IPS-18c (cell line): ENCODE measurements around the gene MSMP.

Experiments
- H3K4me3 ChIP-seq: 2 replicates; pipeline ENCODE4 v1.7.0; 2013; ENCODE audit warnings: low read depth, mild to moderate bottlenecking, low read length, moderate library complexity; ENCODE audit not compliant: insufficient read depth
- H3K9me3 ChIP-seq: one replicate; pipeline ENCODE4 v1.6.1; 2013; ENCODE audit warnings: mild to moderate bottlenecking, low read length, moderate library complexity; ENCODE audit not compliant: control insufficient read depth, insufficient read depth

The MSMP gene

DNA sequence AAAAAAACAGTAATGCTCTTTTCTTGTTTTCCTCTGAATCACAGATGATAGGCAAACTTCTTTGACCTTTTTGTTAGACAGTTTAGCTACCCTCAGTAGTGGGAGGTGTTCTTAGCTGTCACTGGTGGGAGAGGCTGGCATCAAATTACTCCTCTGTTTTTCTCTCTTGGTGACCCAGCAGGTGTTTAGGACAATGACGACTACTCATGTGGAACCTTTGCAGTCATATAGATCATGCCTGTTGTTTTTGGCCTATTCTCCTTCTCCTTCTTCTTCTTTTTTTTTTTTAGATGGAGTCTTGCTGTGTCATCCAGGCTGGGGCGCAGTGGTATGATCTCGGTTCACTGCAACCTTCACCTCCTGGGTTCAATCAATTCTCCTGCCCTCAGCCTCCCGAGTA lies 21.9 kb upstream of the MSMP start:
- H3K9me3 ChIP-seq, result peaks cover 2% of the 10 kb centered on the region
- H3K4me3 ChIP-seq, result no peak overlapping the region

DNA sequence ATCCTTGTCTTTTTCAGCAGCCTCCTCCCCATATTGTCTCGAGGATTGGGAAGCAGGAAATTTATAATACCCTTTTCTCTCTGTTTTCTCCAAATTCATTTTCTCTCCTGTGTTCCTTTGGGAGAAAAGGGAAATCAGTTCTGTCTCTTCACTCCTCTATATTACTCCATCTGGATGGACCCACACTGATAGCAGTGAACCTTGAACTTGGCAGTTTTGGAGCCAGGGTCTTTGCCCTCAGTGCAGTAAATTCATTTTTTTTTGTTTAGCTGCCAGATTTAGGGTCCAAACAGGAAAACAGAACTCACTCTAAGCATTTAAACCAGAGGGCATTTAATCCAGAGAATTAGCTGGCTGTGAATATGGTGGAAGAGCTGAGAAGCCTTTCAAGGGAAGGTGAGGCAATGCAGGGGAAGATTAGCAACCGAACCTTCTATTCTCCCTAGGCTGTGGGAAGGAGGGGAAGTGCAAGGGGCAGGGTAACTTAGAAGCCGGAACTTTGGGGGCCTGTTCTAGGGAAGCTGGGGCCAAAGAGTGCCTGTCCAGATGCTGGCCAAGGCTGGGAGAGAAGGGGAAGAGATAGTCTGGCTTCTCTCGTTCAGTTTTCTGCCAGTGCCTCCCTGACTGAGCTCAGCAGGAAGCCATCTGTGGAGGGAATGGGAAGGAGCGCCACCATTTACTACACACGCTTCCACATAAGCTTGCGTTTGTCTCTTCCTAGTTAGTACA lies 21.0 kb upstream of the MSMP start:
- Histone ChIP-seq H3K4me3 (no peak overlapping the region), H3K9me3 (peaks cover under 1% of the 10 kb centered on the region)

DNA sequence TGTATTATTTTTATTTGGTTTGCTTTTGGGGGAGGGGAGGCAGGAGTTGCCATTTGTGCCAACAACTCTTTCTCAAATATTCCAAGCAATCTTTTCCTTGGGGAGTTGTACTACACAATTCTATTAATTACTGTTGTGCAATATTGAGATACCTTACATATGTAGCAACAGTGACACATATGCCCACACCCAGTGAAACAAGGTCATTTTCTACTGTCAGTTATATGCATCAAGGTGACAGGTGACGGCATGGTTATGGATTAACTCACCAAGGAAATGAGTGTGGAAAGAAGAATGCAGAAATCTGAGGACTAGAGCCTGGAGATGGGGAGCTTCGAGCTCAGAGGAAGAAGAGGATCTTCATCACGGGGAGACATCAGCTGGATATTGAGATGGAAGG lies 17.9 kb upstream of the MSMP start:
- no peak overlapping the region for H3K4me3 ChIP-seq

DNA sequence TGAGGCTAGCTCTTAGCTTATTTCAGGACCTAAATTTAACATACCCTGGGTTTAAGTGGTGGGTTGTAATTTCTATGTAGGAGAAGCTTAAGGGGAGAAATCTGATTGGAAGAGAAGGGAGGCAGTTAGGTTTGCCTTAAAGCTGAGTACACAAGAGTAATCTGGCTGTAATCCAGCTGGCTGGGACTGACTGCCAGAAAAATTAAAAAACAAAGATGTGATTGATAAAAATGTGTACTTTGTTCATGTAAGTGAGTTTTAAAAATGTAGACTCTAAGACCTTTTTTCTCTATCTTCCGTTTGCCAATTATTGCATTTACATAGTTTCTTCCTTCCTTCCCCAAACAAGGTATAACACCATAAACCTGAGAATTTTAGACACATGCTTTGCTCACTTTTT lies 17.5 kb upstream of the MSMP start:
- H3K4me3 ChIP-seq, result no peak overlapping the region

More for the DNA sequence above, 17.9 kb upstream of the MSMP start:
- H3K9me3 ChIP-seq, result no peaks in the 10 kb centered on the region

DNA sequence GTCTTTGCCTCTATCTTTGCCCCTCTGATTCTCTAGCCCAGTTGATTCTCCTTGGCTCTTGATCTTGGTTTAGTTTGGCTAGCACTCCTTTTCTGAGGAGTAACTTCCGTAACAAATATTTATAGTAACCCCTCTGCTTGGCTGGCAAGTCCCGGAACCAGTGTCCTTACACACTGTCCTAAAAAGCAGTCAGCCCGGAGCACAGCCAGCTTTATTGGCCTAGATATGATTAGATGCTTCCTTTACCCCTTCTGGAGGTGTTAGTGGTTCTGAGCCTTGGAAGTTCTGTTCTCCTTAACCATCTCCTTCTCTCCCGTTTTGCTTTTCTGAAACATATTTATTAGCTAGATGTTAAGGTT lies 17.0 kb upstream of the MSMP start:
- Histone ChIP-seq H3K4me3 (no peak overlapping the region), H3K9me3 (no peaks in the 10 kb centered on the region)

More for the DNA sequence above, 17.5 kb upstream of the MSMP start:
- H3K9me3 ChIP-seq, result no peaks in the 10 kb centered on the region

DNA sequence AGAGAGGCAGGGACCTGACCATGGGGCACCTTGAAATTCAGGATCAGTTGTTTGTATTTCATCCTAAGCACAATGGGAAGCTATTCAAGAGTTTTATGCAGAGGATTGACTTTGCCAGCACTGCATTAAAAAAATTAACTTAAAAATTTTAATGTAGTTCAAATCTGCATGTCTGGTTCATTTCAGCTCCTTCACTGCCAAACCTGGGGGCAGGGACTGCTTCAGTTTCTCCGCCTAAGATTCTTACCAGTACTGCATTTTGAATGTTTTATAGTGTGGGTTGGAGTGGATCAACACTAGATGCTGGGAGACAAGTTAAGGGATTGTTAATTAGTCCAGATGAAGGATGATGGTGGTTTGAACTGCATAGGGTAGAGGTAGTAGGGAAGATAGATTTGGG lies 15.7 kb upstream of the MSMP start:
- no peak overlapping the region for H3K4me3 ChIP-seq
- no peaks in the 10 kb centered on the region for H3K9me3 ChIP-seq

DNA sequence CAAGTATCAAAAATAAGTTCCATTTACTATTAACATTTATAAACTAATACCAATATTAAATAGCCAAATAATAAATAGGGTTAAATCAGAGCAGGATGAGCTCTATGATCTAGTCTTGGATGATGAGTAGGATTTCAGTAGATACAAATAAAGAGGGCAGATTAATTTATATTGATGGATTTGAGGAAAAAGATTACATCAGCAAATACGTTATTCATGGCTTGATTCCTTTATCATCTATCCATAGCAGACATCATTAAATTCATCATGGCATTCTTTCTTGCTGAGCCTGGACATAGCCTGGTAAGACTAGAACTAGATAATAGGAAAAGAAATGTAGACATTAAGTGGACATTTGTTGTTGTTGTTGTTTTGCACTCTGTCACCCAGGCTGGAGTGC lies 13.4 kb upstream of the MSMP start:
- no peak overlapping the region for H3K4me3 ChIP-seq
- no peaks in the 10 kb centered on the region for H3K9me3 ChIP-seq

DNA sequence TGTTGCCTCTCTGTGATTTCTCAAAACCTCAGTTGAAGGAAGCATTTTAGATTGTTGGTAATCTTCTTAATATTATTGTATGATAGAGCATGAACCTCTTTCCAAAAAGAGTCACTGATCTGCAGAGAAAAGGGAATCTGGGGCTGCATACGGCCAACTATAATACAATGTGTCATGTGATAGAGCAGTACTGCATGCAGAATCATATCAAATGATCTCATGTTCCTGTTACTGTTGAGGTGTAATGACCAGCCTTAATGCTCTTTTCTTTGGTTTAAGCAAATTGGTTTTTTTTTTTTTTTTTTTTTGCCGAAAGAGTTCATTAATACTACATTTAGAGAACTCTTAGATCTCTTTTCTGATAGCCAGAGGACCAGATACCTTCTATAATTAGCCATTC lies 12.9 kb upstream of the MSMP start:
- no peak overlapping the region for H3K4me3 ChIP-seq
- no peaks in the 10 kb centered on the region for H3K9me3 ChIP-seq

DNA sequence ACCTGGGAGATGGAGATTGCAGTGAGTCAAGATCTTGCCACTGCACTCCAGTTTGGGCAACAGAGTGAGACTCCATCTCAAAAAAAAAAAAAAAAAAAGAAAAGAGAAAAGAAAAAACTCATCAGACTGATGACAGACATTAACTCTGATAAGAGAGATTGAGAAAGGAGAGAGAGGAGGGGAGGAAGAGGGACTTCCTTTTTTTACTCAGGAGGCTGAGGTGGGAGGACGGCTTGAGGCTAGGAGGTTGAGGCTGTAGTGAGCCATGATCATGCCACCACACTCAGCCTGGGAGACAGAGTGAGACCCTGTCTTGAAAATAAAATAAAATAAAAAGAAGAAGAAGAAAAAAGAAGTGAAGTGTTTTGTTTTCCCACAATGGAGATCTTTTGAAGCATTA lies 9.7 kb upstream of the MSMP start:
- Histone ChIP-seq H3K4me3 (no peak overlapping the region), H3K9me3 (peaks cover 2% of the 10 kb centered on the region)

DNA sequence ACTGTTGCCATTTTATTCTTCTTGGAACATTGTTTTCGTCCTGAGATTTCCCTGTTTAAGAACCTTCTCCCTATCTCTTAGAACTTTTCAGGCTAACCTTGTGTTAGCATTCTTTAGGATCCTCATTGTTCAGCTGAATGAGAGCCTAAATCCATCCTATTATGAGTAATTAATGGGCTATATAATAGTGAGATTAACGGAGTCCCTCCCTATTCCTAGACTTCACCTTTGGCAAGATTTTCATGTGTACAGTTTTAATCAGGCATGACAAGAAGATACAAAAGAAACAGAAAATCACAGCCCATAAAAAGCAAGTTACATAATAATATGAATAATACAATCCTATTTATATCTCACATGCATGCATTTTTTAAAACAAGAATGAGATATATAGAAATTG lies 9.1 kb upstream of the MSMP start:
- H3K4me3 ChIP-seq, result no peak overlapping the region

DNA sequence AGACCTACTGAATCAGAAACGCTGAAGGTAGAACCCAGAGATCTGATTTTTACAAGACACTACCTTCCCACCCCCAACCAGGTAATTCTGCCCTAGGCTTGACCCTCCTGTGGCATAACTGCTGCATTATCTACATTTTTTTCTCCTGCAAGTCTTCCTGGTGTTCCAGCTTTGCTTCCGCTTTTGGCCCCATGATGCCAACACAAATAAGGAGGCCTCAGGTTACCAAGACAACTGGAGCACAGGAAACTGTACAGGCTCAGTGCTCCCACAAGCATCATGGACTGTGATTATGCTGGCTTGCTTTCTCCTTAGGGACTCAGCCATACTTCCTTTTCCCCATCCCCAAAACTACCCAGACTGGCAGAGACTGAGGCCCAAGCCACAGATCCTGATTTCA lies 6.6 kb upstream of the MSMP start:
- peaks cover 2% of the 10 kb centered on the region for H3K9me3 ChIP-seq
- no peak overlapping the region for H3K4me3 ChIP-seq

More for the DNA sequence above, 9.1 kb upstream of the MSMP start:
- peaks cover 2% of the 10 kb centered on the region for H3K9me3 ChIP-seq

DNA sequence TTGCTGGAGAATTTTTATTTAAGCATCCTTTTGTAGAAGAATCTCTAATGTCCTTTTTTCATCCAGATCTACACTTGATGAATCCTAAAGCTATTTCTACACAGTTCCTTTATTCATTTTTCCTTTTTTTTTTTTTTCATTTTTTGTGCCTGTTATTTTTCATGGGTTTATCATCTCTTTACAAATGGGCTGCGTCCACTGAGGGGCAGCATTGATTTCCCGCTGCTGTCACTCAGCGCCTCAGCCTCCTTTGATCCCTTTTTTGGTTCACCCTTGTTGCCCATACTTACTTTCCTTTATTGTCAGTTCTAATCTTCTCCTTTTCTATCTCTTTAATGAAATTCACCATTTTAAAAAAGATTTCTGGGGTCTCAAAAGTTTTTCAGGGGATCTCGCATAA lies 5.7 kb upstream of the MSMP start:
- peaks cover 2% of the 10 kb centered on the region for H3K9me3 ChIP-seq
- no peak overlapping the region for H3K4me3 ChIP-seq

DNA sequence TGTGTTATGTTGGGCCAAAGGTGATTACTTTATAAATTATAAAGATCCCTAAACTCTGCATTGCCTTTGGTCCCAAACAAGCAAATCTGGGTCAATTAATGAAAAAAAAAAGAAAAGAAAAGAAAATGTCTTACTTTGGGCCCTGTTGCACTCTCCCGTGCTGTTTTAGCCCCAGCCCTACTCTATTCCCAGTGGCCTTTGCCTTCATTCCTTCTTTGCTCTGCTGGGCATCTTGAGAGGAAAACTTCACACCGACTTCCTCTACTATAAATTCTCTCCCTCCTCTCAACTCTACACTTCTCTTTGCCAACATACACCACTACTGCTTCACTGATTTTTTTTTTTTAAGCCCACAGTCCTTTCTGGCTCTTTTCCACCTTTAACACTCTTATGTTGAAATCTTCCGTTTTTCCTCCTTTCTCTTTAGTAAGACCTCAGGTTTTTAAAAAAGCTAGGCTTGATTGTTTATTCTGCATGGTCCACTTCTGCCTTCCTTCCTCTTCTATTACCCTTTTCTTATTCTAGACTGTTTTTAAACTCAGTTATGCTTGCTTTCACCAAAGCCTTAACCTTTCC lies 4.5 kb upstream of the MSMP start:
- H3K4me3 ChIP-seq, result no peak overlapping the region
- H3K9me3 ChIP-seq, result peaks cover 2% of the 10 kb centered on the region

DNA sequence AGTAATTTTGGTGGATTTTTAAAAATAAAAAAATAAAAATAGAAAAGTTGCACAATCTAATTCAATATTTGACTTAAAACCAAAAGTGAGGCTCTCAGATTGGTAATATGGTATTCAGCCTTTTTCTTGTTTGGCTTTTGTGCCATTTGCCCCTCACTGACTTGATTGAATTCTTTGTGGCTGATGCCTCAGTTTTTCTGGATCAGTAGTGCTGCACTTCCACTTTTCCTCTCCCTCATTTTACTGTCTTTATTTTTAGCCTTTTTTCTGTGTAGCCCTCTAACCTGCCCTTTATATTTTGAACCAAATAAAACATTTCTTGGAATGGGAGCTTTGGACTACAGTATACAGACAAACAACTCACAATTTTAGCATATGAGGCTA lies 3.8 kb upstream of the MSMP start:
- Histone ChIP-seq H3K4me3 (peak overlapping the region; percentile 94; the same call in 1 of the 2 replicates), H3K9me3 (peaks cover 2% of the 10 kb centered on the region)

DNA sequence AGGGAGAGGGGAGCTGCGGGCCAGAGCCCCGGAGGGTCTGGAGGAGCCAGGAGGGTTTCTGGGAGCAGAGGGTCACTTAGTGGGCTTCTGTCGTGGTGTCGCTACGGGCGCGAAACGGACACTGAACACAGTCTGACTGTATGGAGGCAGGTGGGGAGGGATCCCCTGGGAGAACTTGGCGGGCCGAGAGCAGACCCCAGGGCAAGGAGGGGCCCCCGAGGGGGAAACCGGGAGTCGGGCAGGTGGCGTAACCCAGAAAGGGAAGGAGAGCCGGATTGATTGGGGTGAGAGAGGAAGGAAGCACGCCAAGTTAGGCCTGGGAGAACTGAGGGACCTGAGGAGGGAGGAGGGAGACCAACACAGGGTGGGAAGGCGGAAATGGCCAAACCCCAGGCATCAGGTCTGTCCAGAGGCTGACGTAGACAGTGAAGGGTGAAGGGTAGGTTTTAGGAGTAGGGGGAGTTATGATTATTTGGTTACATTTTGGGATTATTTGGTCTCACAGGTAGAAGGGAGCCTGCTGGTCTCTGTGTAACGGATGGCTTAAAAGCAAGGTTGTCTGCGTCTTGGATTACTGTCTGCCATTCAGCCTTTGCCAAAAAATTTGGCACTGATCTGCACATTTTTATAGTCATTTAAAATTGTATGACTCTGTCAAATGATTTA lies 3.3 kb upstream of the MSMP start:
- Histone ChIP-seq H3K9me3 (peaks cover 2% of the 10 kb centered on the region), H3K4me3 (peak overlapping the region; percentile 94)

DNA sequence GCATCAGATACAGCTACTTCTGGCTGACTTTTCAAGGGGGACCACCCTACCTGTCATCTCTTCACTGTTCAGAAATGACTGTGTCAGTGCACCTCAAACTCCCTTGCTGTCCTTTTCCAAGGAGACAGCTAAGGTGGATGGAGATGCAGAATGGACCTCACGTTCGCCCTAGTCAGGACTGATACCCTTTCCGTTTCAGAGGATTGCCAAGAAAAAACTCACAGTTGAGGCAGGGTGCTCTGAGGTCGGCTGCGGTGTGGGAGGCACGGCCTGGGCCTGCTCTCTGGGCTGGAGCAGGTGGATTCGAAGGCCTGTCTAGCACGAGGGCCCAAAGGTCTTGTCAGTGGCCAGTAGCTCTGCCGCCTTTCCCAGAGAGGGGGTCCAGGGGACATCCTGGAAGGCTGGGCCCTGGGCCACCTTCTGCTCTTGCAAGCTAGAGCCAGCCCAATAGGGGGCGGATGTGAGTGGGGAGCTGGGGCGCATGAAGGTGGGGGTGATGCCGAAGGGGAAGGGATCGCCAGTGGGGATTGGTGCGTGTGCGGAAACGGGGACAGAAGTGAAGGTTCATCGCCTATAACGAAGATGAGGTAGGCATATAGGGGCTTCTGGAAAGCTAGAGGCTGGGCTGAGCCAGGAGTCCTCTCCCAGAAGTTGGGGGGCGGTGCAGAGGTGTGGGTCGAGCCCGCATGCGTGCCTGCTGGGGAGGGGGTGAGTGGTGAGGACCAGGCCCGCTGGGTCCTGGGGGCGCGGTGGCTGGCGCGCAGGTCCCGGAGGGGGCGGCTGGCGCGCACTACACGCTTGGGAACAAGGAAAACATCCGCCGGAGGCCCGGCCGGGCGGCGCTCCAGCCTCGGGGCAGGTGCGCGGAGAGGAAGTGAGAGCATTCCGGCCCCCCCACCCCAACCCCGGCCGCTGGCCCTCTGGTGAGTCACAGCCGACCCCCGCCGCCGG lies 2.5 kb upstream of the MSMP start:
- H3K4me3 ChIP-seq, result peak overlapping the region; percentile 94

DNA sequence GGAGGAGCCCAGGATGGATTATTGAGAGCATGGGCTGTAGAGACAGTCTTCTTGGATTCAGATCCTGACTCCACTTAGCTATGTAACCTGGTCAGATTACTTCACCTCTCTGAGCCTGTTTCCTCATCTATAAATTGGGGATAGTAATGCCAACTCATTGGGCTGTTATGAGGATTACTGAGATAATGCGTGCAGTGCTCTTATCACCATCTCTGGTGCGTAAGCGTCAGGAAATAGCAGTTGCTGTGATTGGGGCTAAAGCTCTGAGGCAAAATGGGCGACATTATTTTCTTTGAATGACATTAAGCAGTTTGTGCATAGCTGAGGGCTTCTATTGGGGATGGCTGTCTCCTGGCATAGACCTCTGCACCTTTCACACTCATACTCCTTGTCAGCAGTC lies 995 bp upstream of the MSMP start:
- no peaks in the 10 kb centered on the region for H3K9me3 ChIP-seq
- H3K4me3 ChIP-seq, result no peak overlapping the region

More for the DNA sequence above, 2.5 kb upstream of the MSMP start:
- peaks cover 2% of the 10 kb centered on the region for H3K9me3 ChIP-seq
